ENCODE measurements around the gene EML5.

EML5 gene

GRCh38 chr14:88562831-88563686 lies 229.7 kb downstream of the EML5 start, which contains the start of gene ZC3H14:
Gene ZC3H14, plus strand, starts transcription at chr14:88563037. Its CDS starts 97 bp downstream, at chr14:88563134.
- TF ChIP-seq CTCF (IDR thresholded peaks at IDR 0.05; ENCODE audit: insufficient read depth, missing control alignments), result no peak
- DNase-seq (ENCODE audit: insufficient read length, low spot score) (peak; percentile 70), FAIRE-seq (no peak)

- TF ChIP-seq CTCF (IDR thresholded peaks at IDR 0.05; ENCODE audit: insufficient read depth, missing control alignments), result no peak
- DNase-seq (ENCODE audit: insufficient read length, low spot score) (no peak), FAIRE-seq (no peak)
Observed at GRCh38 chr14:88562532-88562830, 230.3 kb downstream of the EML5 start.
